ENCODE results near the gene SLA2.
"Not testable (repeated sequence)": the region's sequence is repeated elsewhere in the genome, so short reads cannot be mapped to it uniquely, and the experiment has no call there.

The SLA2 gene

DNA sequence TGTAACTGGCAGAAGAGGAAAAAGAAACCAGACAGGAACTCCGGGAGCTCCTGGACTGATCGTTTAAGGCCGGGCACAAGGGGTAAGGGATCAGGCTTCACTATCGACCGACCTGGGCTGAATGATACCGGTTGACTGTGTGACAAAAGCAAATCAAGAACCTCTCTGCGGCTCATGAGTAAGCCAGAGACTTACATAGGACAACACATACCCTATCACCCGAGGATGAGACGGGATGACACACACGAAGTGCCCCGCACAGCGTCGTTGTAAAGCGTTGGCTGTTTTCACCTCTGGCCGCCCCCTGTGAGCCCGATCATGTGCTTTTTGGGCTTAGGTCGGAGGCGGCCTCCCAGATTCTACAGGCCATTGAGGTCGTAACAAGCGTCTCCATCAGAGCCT is 73.3 kb downstream of the SLA2 start:
- DNase-seq, result no peak

DNA sequence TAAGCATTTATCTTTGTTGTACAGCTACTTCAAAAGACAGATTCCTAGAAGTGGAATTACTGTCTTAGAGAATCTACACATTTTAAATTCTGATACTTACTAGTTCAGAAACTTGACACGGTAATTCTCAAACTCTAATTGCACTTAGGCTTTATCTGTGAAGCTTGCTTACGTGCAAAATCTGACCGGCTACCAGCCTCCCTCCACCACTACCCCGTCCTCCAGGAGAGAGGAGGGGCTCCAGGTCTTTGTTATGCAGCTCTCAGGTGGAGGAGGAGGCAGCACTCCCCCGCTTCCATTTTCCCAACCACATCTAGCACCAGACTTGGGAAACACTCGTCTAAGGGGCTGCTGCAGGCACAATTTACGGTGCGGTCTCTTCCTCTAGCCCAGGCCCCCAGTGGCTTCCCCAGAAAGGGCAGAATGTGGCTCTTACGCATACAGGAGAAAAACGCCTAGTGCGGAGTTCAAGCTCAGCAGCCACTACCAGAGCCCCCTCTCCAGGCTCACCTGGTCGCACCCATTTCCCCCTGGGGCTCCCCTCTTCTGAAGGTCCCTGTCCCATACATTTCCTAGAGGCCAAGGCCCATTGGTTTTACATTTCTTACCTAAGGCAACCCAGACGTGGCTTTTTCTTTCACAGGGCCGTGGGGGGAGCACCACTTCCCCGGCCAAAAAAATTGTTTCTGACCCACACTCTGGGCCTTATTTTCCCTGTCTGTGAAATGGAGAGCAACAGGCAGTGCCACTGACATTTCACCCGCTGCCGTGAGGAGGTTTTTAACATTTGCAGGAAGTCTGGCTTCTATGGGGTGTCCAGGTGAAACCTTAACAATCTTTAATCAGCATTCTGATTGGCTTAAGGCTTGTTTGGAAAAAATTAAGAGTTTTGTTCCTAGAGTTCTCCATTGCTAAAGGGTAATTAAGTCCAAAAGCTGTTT is 74.2 kb downstream of the SLA2 start:
- no peak for DNase-seq

DNA sequence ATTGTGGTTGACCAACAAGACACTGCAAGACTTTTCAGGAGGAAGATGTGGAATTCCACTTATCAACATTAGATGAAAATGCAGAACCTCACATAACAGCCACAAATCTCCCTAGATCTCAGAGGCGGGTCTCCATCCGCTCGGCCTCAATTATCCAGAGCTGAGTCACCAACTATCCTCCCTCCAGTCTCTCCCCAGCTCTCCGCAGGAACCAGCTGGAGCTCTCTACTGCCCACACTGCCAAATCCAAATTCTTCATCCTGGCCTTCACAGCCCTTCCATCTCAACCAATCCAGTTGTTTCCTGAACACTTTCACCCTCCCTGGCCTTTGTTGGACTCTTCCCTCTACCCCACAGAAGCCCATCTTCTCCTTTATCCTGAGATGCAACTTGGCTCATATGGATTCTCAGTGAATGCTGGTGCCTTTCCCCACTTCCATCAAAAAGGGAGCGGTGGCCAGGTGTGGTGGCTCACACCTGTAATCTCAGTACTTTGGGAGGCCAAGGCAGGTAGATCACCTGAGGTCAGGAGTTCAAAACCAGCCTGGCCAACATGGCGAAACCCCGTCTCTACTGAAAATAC is 76.1 kb downstream of the SLA2 start:
- DNase-seq, result no peak

GRCh38 chr20:36565520-36565919 is 80.5 kb downstream of the SLA2 start:
- DNase-seq, result no peak

GRCh38 chr20:36564726-36565121 is 81.3 kb downstream of the SLA2 start:
- DNase-seq, result not testable (repeated sequence)

- DNase-seq, result not testable (repeated sequence)
Observed at GRCh38 chr20:36564078-36564725, 81.8 kb downstream of the SLA2 start.

GRCh38 chr20:36563374-36563773 is 82.6 kb downstream of the SLA2 start:
- no peak for DNase-seq

DNA sequence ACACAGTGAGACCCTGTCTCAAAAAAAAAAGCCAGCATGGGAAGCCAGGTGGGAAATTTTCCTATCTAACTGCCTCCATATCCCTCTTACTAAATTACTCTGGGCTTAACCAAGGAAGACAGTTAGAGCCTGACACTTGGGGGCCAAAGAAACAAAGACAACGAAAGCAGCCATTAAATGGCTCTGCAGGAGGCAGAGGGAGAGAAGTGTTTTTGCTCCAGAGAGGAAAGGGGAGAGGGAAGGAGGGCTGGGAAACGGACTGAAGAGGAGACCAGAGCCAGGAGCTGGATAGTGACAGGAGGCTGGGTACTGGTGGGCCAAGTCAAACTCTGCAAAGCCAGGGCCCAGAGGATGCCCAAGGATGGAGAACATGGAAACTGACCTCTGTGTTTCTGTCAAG is 83.3 kb downstream of the SLA2 start:
- no peak for DNase-seq
